Nephron (organoid): ENCODE measurements around the gene LKAAEAR1.

Experiments used
- H3K27ac Mint-ChIP-seq, 3 experiments: 2 replicates each; pipeline ENCODE4 v1.8.0; 2020; ENCODE audit warnings: mixed read lengths in 3 of 3, mild to moderate bottlenecking in 2 of 3, moderate library complexity in 1 of 3
- H3K27me3 Mint-ChIP-seq: 2 replicates; pipeline ENCODE4 v1.8.0; 2021; ENCODE audit warnings: low read depth, mild to moderate bottlenecking, moderate library complexity, mixed read lengths
- H3K36me3 Mint-ChIP-seq: 2 replicates; pipeline ENCODE4 v1.8.0; 2020; ENCODE audit warnings: low read depth, mixed read lengths
- H3K4me1 Mint-ChIP-seq: 2 replicates; pipeline ENCODE4 v1.8.0; 2020; ENCODE audit warnings: mixed read lengths
- H3K4me3 Mint-ChIP-seq, 3 experiments: 2 replicates each; pipeline ENCODE4 v1.8.0; 2020; ENCODE audit warnings: mild to moderate bottlenecking in 3 of 3, mixed read lengths in 3 of 3, moderate library complexity in 2 of 3
- H3K9me3 Mint-ChIP-seq: 2 replicates; pipeline ENCODE4 v1.8.0; 2020; ENCODE audit warnings: mixed read lengths
- CTCF ChIP-seq, 3 experiments: fragments of 200-600 bp; sonication (generic); IDR thresholded peaks; one replicate each; pipeline ENCODE4 v1.5.0; 2021; ENCODE audit warnings: antibody characterized with exemption in 3 of 3; ENCODE audit not compliant: unreplicated experiment in 3 of 3

LKAAEAR1 gene

DNA sequence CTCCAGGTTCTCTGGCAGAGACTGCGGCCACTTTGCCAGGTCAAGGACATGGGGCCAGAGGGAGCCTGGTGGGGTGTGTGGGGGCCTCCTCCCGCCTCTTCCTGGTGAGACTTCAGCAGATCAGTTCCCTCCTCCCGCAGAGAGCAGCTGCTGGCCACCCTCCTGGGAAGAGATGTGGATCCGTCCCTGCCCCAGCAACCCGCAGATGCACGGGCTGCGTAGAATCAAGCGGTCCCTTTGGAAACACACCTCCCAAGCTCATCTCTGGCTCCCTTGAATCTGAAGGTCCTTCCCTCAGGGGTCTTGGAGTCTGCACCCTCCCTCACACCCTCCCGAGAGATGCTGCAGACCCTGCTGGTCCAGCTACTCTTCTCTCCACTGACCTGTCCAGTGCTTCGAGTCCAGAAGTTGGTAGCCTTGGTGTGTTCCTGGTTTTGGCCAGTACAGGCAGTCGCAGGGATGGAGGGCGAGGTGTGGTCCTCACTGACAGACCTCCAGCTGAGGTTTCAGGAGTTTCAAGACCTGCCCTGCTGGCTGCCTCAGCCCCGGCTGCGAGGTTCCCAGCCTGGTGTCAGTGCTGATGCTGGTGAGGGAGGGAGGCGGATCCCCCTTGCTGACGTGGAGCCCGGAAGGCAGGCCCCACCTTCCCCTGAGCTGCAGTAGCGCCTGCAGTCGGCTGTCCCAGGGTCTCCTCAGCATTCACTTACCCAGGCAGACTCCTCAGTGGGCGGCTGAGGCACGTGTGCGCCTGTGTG lies 23.0 kb upstream of the LKAAEAR1 start, which contains the start of gene NPBWR2:
Gene NPBWR2, minus strand, starts transcription at position 585 of the 755 bp plus-strand sequence. CDS start 734 bp downstream, outside the sequence.
- H3K4me3 Mint-ChIP-seq = no peak within 1 kb of the TSS
- no peaks in the 10 kb centered on the region for H3K36me3 Mint-ChIP-seq
- H3K4me1 Mint-ChIP-seq = peaks cover 5% of the 10 kb centered on the region
- TF ChIP-seq CTCF (IDR thresholded peaks at IDR 0.05; ENCODE audit: unreplicated experiment in 3 of 3) = no peak
- peaks cover 26% of the 10 kb centered on the region for H3K27me3 Mint-ChIP-seq
- no peaks in the 10 kb centered on the region for H3K9me3 Mint-ChIP-seq
- no peak within 1 kb of the TSS for H3K27ac Mint-ChIP-seq

DNA sequence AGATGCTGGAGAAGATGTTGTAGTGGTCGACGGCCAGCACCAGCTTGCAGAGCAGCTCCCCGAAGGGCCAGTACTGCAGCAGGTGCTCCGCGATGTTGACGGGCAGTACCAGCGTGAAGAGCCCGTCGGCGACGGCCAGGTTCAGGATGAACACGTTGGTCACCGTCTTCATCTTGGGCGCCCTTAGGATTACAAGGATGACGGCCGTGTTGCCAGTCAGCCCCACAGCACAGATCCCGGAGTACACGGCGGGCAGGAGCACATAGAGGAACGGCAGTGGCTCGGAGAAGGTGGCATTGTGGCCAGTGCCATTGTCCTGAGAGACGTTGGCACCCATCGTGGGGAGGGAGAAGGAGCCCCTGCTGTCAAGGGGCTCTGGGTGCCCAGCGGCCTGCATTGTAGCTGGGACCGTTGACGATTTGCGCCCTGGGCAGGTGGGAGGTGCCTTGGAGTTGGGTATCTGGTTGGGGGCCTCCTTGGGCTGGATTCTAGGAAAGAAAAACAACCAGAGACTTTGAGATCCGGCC lies 22.3 kb upstream of the LKAAEAR1 start:
- Mint-ChIP-seq H3K27ac (no peak overlapping the region), H3K4me1 (peaks cover 5% of the 10 kb centered on the region), H3K4me3 (no peak overlapping the region), H3K36me3 (no peaks in the 10 kb centered on the region), H3K9me3 (no peaks in the 10 kb centered on the region), H3K27me3 (peaks cover 29% of the 10 kb centered on the region)
- TF ChIP-seq CTCF (IDR thresholded peaks at IDR 0.05; ENCODE audit: unreplicated experiment in 3 of 3) = no peak

DNA sequence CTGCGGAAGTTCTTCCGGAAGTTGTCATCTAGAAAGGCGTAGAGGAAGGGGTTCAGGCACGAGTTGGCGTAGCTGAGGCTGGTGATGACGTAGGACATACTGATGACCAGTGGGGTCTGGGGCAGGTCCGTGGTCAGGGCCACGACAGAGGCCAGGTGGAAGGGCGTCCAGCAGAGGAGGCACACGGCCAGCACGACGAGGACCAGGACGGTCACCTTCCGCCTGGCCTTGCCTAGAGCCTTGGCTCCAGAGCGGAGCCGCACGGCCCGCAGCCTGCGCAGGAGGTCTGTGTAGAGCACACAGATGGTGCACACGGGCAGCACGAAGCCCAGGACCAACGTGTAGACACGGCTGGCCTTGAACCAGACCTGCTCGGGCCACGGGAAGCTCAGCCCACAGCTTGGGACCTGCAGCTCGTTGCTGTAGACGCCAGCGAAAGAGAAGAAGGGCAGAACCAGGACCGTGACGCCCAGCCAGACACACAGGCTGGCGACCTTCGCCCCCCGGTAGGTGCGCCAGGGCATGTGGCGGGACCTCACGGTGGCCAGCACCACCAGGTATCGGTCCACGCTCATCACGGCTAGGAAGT lies 21.7 kb upstream of the LKAAEAR1 start:
- Mint-ChIP-seq H3K9me3 (no peaks in the 10 kb centered on the region), H3K4me1 (peaks cover 5% of the 10 kb centered on the region), H3K36me3 (no peaks in the 10 kb centered on the region), H3K27ac (no peak overlapping the region), H3K4me3 (no peak overlapping the region), H3K27me3 (peaks cover 35% of the 10 kb centered on the region)
- TF ChIP-seq CTCF (IDR thresholded peaks at IDR 0.05; ENCODE audit: unreplicated experiment in 3 of 3) = no peak

- TF ChIP-seq CTCF (IDR thresholded peaks at IDR 0.05; ENCODE audit: unreplicated experiment in 3 of 3) = no peak
- Mint-ChIP-seq H3K4me1 (peaks cover under 1% of the 10 kb centered on the region), H3K27me3 (peaks cover 41% of the 10 kb centered on the region), H3K27ac (no peak overlapping the region), H3K36me3 (no peaks in the 10 kb centered on the region), H3K9me3 (no peaks in the 10 kb centered on the region), H3K4me3 (no peak overlapping the region)
Observed at GRCh38 chr20:64104667-64105451, 20.7 kb upstream of the LKAAEAR1 start.

DNA sequence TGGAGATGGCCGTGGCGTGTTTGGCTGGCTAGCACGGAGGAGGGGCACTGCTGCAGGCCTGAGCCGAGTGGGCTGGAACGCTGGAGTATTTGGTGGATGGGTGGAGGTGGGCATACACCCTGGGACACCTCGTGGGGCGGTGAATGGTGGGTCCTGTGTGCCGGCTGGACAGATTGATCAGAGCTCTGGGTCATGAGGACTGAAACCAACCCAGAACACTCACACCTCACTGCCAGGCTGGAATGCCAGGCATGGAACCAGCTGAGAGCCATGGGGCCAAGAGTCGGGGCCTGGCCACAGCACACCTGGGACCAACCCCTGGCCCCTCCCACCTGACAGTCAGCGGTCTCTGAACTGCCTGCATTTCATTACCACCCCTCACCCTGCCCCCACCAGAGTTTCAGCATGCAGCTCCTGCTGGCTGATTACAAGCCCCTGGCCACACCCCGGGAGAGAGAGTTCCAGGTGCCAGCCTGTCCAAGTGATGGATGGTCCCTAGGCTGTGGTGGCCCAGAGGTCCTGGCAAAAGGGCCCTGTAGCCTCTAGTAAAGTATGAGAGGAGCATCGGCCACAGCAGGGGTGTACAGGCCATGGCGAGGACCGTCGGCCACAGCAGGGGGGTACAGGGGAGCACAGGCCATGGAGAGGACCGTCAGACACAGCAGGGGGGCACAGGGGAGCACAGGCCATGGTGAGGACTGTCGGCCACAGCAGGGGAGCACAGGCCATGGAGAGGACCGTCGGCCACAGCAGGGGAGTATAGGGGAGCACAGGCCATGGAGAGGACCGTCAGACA lies 19.9 kb upstream of the LKAAEAR1 start:
- Mint-ChIP-seq H3K4me1 (no peaks in the 10 kb centered on the region), H3K9me3 (no peaks in the 10 kb centered on the region), H3K4me3 (no peak overlapping the region), H3K27me3 (peaks cover 46% of the 10 kb centered on the region), H3K27ac (no peak overlapping the region), H3K36me3 (no peaks in the 10 kb centered on the region)
- TF ChIP-seq CTCF (IDR thresholded peaks at IDR 0.05; ENCODE audit: unreplicated experiment in 3 of 3) = no peak
